LNCAP (cell line): Measurements from ENCODE around the gene ZBTB24.

Experiments
- TF ChIP-seq, protein P1 (sequence below): fragments of 450-650 bp; IDR thresholded peaks from 2 replicates; pipeline ENCODE4 v1.5.1; 2017; ENCODE audit warnings: mild to moderate bottlenecking

Gene ZBTB24

DNA sequence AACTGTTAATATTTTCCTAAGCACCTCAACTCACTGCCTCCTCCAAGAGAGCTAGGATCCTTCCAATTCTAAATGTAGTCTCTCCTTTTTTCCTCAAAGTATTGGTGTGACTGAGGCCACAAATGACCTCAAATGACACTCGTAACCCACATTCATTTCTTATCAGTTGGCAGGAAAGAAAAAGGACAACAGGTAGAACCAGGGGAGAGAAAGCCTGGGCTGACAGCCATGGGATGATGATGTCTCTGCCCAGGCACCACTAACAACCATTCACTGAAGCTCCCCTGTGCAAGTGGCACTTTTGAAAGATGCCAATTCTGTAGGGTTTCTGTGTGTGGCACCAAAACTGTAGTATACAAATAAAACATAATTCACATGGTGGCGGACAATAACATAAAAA is 7.4 kb downstream of the ZBTB24 start:
- TF ChIP-seq, protein P1, sequence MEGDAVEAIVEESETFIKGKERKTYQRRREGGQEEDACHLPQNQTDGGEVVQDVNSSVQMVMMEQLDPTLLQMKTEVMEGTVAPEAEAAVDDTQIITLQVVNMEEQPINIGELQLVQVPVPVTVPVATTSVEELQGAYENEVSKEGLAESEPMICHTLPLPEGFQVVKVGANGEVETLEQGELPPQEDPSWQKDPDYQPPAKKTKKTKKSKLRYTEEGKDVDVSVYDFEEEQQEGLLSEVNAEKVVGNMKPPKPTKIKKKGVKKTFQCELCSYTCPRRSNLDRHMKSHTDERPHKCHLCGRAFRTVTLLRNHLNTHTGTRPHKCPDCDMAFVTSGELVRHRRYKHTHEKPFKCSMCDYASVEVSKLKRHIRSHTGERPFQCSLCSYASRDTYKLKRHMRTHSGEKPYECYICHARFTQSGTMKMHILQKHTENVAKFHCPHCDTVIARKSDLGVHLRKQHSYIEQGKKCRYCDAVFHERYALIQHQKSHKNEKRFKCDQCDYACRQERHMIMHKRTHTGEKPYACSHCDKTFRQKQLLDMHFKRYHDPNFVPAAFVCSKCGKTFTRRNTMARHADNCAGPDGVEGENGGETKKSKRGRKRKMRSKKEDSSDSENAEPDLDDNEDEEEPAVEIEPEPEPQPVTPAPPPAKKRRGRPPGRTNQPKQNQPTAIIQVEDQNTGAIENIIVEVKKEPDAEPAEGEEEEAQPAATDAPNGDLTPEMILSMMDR = no peak

DNA sequence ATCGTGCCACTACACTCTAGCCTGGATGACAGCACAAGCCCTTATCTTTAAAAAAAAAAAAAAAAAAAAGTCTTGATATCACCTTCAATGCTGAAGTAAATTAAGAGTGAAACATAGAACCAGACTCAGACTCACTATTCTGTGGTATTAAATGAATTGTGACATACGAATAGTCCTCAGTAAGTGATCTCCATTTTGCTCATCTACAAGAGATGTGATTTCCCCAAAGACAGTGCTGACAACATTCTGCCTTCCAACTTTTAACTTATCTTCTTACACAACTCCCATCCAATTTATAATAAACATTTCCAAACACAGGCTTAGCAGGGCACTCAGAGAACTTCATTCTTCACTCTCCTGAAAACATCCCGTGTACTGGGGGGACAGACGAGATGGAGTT is 8.0 kb downstream of the ZBTB24 start:
- TF ChIP-seq, protein P1 = no peak

DNA sequence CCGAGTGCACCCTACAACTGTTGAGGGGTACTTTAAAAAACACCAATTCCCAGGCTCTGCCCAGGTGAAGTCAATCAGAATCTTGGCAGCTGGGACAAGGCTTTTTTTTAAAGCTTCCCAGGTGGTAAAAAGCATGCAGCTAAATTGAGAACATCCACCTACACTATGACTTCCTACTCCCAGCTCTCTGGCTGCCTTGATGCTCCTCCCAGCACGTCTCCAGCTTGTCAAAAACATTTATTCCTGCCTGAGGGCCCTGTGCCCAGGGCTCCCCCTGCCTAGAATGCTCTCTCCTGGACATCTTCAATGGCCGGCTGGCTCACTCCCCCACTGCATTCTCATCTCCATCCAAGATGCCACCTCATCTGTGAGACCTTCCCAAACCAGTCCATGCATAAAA is 9.9 kb downstream of the ZBTB24 start:
- TF ChIP-seq, protein P1 = no peak

DNA sequence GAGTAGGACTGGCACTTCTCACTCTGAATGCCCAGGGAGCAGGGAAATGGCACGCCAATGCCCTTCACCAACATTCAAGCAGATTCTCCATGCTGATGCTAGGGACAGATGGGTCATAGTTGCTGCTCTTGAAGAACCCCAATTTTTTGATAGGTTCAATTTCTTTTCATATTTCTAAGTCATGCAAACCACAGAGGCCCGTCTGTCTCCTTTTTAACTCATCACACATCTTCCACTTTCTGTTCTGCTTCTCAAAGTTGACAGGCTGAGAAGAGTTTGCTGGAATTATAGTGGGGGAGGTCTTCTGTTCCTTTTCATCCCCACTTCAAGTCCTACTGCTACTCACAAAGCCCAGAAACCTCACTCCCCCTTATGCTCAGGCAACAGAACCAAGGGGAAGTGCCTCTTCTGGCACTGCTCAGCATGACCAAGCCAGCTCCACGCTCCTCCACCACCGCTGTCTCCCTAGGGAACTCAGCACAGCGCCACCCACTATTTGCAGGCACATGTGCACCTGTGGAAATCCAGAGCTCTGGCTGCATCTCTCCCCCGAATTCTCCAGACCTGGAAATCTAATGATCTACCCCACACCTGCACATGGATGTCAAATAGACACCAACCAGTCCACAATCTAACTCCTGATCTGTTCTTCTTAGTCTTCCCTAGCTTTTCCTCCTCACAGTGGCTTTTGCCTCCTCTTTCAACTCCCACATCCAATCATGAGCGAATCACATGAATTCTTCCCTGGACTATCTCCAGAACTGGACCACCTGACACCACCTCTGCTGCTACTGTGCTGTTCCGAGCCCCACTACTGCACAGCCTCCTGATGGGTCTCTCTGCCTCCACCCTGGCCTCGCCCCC is 10.7 kb downstream of the ZBTB24 start:
- TF ChIP-seq, protein P1 = no peak

DNA sequence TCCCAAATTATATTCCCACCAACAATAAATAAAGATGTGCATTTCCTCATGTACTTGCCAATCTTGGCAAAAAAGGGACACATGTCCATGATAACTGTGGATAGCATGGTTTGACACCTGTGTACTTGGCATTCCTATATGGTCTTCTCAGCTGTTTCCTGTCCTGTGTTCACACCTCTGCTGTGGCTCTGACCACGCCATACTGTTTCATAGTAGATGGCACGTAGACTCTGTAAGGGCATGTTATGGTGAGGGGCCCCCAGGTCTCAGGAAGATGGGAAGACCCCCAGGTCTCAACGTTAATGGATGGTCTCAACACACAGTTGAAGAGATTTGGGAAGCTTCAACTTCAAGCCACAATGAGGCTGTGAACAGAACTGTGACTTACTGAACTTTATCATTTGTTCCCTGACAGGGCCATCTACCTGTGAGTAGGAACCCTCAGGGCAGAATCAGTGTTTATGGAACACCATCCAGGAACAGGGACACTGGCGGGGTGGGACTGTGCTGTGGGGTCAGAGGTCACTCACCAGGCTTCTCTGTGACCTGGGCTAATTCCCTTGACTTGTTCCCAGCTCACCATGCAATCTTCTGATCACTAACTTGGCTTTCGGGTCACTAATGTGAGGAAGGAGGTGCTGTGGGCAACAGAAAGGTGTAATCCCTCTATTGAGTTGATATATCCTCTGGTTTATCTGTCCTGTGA is 11.8 kb downstream of the ZBTB24 start:
- TF ChIP-seq, protein P1 = no peak

DNA sequence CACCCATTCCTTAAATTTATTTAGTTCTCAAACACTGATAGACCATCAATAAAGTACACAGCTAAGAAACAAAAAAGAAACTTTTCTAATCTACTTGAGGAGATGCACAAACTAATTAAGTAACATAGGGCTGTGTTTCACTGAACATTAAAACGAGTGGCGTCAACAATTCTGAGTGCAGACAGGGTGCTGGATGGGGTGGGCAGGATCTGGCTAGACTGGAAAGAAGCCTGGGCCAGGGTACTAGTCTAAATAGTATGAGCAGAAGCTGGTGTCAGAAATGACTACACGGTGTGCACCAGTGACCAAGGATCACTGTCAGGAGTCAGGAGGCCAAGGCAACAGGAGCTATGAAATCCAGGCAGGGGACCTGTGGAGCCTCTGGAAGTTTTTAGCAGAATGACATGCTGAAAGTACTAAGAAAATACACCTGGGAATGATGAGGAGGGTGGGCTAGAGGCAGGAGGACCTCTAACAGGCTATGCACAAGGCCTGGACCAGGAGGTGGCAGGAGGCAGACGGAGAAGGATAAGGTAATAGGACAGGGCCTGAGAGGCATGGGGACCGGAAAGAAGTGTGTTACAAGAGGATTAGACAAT is 13.3 kb downstream of the ZBTB24 start:
- TF ChIP-seq, protein P1 = no peak

DNA sequence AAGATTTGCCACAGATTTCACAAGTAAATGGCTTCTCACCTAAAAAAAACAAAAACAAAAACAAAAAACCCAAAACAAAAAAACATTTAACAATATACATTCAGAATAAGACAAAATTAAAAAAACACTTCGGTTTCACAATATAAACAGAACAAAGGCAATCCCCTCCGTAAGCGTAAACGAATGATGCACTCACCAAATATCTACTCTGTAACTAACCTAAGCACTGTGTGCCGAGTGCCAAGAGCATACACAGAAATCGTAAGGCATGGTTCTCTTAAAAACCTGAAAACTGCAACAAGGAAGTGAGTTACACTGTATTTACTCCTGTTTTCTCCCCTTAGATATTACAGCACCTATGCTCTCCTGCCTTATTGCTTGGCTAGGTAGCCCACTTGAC is 15.3 kb downstream of the ZBTB24 start:
- TF ChIP-seq, protein P1 = no peak
